ENCODE measurements around the gene PACRG. TPM values are rescaled to one million over a fixed set of nuclear protein-coding genes. Genes with fewer than 3 reads are reported as not detected.

The PACRG gene
- total and polyA plus RNA-seq, 9 donors, result 1.2 to 2.7 (median 1.9) TPM

DNA sequence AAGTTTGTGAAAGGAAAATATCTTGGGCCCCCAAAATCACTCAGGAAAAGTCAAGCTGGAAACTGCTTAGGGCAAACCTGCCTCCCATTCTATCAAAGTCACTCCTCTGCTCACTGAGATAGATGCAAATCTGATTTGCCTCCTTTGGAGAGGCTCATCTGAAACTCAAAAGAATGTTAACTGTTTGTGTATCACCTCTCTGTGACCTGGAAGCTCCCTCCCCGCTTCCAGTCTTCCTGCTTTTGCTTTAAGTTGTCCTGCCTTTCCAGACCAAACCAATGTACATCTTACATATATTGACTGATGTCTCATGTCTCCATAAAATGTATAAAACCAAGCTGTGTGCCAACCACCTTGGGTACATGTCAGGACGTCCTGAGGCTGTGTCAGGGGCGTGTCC, 355.4 kb downstream of the PACRG start:
- Histone ChIP-seq H3K27me3 (ENCODE audit: control insufficient read depth, insufficient read depth, low read length) (no peaks in the 10 kb centered on the region), H3K9me3 (replicated peaks; ENCODE audit: control insufficient read depth, low read depth, low read length) (no peaks in the 10 kb centered on the region), H3K36me3 (ENCODE audit: control insufficient read depth, insufficient read depth, low read length) (no peaks in the 10 kb centered on the region), H3K4me3 (ENCODE audit: low read length) (no peak overlapping the region), H3K4me1 (ENCODE audit: control insufficient read depth, insufficient read depth, low read length) (no peaks in the 10 kb centered on the region), H3K27ac (ENCODE audit: low read length) (no peak overlapping the region)
- WGBS (ENCODE audit: insufficient coverage), result 75% methylated on average over 2 of the region's 3 CpGs
- DNase-seq, result no peak

DNA sequence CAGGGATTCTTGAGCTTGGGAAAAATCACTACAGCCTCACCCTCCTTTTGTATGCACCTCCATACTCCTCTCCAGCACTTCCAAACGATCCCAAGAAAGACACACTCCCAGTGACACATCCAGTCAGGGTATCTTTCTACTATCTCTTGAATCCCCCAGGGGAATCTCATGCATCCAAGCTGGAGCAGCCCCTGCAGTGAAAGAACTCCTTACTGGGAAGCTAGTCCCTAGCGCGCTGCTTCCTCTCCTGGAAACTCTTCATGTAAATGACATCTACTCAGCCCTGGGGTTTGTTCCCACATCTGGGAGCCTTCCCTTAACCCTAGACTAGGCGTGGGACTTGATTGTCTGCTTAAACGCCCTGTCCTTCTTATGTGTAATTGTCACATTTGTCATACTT, 357.7 kb downstream of the PACRG start:
- no peak for DNase-seq
- whole genome bisulfite sequencing (ENCODE audit: insufficient coverage), result 68% methylated on average over 3 of the region's 5 CpGs

DNA sequence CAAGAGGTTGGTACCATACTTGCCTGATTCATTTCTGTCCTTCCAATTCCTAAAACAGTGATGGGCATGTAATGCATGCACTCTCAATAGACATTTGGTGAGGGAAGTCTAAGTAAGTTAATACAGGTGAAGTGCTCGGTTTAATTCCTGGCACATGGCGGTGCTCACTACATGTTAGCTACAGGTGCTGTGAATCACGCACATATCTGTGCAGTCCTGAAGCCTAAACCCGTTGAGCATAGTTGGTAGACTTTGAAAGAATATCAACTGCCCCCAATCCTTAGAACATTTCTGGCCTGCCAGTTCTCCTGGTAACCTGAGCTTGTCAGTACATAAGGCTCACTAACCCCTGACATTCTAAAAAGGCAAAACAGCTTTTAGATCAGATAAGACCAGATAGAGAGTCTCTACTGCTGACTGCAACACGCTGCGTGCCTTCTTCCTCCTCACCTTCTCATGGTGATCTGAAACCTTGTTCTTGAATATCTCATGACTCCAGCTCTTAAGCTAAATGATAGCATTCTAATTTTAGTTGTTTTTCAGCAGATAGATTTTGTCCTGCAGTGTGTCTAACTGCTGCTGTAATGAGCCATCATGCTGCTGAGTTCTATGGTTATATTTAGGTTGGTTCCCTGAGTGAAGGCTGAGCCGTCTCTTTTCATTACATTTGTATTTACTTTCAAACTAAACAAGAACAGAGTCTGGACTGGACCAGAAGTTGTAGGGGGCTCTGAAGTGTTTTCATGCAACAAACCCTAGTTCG, 358.3 kb downstream of the PACRG start:
- Histone ChIP-seq H3K36me3 (ENCODE audit: control insufficient read depth, insufficient read depth, low read length) (no peaks in the 10 kb centered on the region), H3K27ac (ENCODE audit: low read length) (no peak overlapping the region), H3K4me3 (ENCODE audit: low read length) (no peak overlapping the region), H3K4me1 (ENCODE audit: control insufficient read depth, insufficient read depth, low read length) (no peaks in the 10 kb centered on the region), H3K9me3 (replicated peaks; ENCODE audit: control insufficient read depth, low read depth, low read length) (no peaks in the 10 kb centered on the region), H3K27me3 (ENCODE audit: control insufficient read depth, insufficient read depth, low read length) (no peaks in the 10 kb centered on the region)
- DNase-seq, result no peak
- WGBS (ENCODE audit: insufficient coverage), result 85% methylated on average over 4 of the region's 8 CpGs

More for the DNA sequence above, 357.7 kb downstream of the PACRG start:
- Histone ChIP-seq H3K9me3 (replicated peaks; ENCODE audit: control insufficient read depth, low read depth, low read length) (no peaks in the 10 kb centered on the region), H3K27ac (ENCODE audit: low read length) (no peak overlapping the region), H3K4me1 (ENCODE audit: control insufficient read depth, insufficient read depth, low read length) (no peaks in the 10 kb centered on the region), H3K4me3 (ENCODE audit: low read length) (no peak overlapping the region), H3K36me3 (ENCODE audit: control insufficient read depth, insufficient read depth, low read length) (no peaks in the 10 kb centered on the region), H3K27me3 (ENCODE audit: control insufficient read depth, insufficient read depth, low read length) (no peaks in the 10 kb centered on the region)

DNA sequence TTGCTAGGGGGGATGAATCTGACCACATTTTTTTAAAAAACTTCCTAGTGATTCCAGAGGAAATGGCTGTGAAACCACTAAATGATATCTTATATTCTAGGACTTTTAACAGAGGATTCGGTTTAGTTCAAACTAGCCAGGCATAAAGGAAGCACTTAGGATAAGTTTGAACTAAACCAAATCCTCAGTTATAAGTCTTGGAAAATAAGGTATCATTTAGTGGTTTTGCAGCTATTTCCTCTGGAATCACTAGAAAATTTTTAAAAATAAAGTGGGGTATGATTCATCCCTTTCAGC, 358.8 kb downstream of the PACRG start:
- DNase-seq, result no peak
- no peak overlapping the region for H3K27ac ChIP-seq (ENCODE audit: low read length)
- H3K4me1 ChIP-seq (ENCODE audit: control insufficient read depth, insufficient read depth, low read length), result no peaks in the 10 kb centered on the region
- no peak overlapping the region for H3K4me3 ChIP-seq (ENCODE audit: low read length)
- H3K9me3 ChIP-seq (replicated peaks; ENCODE audit: control insufficient read depth, low read depth, low read length), result no peaks in the 10 kb centered on the region
- WGBS (ENCODE audit: insufficient coverage), result no CpG with 5 or more reads among the region's 1 CpG
- no peaks in the 10 kb centered on the region for H3K36me3 ChIP-seq (ENCODE audit: control insufficient read depth, insufficient read depth, low read length)
- no peaks in the 10 kb centered on the region for H3K27me3 ChIP-seq (ENCODE audit: control insufficient read depth, insufficient read depth, low read length)

DNA sequence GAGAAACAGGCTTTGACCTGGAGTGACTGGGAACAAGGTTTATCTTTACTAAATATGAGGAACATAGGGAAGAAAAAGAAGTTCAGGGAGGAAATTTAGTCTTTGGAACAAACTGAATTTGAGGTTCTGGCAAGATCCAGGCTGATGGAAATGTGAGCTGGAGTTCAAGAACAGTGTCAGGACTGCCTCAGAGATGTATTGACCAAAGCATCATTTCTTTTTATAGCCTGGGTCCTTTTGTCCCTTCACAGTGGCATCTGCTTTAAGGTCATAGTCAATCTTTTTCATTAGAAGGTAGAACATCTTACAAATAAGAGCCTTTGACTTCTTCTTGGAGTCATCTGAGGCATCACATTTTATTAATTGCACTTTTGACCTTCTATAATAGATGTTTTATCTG, 360.2 kb downstream of the PACRG start:
- H3K36me3 ChIP-seq (ENCODE audit: control insufficient read depth, insufficient read depth, low read length), result no peaks in the 10 kb centered on the region
- no peaks in the 10 kb centered on the region for H3K27me3 ChIP-seq (ENCODE audit: control insufficient read depth, insufficient read depth, low read length)
- no peaks in the 10 kb centered on the region for H3K9me3 ChIP-seq (replicated peaks; ENCODE audit: control insufficient read depth, low read depth, low read length)
- H3K27ac ChIP-seq (ENCODE audit: low read length), result no peak overlapping the region
- no peak for DNase-seq
- H3K4me1 ChIP-seq (ENCODE audit: control insufficient read depth, insufficient read depth, low read length), result no peaks in the 10 kb centered on the region
- H3K4me3 ChIP-seq (ENCODE audit: low read length), result no peak overlapping the region

DNA sequence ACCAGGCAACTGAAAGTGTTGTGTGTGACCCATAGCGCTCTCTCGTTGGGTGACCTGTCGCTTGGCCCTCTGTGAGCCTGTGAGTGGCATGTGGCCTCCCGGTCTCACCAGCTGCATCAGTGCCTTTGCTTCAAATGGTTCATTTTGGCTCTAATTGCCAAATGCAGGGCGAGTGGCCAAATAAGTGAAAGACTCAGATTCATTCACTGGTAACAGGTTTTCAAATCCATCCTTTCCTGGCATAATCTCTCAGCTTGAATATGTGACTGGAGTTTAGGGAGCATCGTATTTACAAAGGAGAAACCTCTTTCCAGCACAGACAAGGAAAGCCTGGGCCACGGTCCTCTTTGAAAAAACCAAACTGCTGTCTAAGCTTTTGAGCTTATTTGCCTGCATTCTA, 365.1 kb downstream of the PACRG start:
- peak; percentile 23 for DNase-seq
- H3K36me3 ChIP-seq (ENCODE audit: control insufficient read depth, insufficient read depth, low read length), result no peaks in the 10 kb centered on the region
- WGBS (ENCODE audit: insufficient coverage), result 65% methylated on average over 6 of the region's 7 CpGs
- H3K27ac ChIP-seq (ENCODE audit: low read length), result no peak overlapping the region
- H3K4me3 ChIP-seq (ENCODE audit: low read length), result no peak overlapping the region
- no peaks in the 10 kb centered on the region for H3K27me3 ChIP-seq (ENCODE audit: control insufficient read depth, insufficient read depth, low read length)
- no peaks in the 10 kb centered on the region for H3K9me3 ChIP-seq (replicated peaks; ENCODE audit: control insufficient read depth, low read depth, low read length)
- H3K4me1 ChIP-seq (ENCODE audit: control insufficient read depth, insufficient read depth, low read length), result no peaks in the 10 kb centered on the region

DNA sequence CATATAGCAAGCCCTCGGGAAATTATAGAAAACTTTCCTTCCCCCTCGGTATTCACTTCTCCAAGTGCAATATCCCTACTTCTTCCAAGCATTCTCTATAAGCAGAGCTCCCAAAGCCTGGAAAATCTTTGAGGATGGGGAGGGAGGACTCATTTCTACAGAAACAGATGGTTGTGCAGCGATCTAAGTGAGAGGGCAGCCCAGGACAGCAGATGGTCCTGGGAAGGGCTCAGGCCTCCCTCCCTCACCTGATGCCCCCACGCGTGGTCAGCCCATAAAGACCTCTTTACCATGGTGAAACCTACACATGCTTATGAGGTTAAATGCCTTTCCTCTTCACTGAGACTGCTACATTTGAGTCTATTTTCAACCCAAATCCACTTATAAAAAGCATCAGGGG, 367.1 kb downstream of the PACRG start:
- Histone ChIP-seq H3K9me3 (replicated peaks; ENCODE audit: control insufficient read depth, low read depth, low read length) (peaks cover 2% of the 10 kb centered on the region), H3K27ac (ENCODE audit: low read length) (no peak overlapping the region), H3K4me3 (ENCODE audit: low read length) (no peak overlapping the region), H3K4me1 (ENCODE audit: control insufficient read depth, insufficient read depth, low read length) (no peaks in the 10 kb centered on the region), H3K36me3 (ENCODE audit: control insufficient read depth, insufficient read depth, low read length) (no peaks in the 10 kb centered on the region), H3K27me3 (ENCODE audit: control insufficient read depth, insufficient read depth, low read length) (no peaks in the 10 kb centered on the region)
- no CpG with 5 or more reads among the region's 5 CpGs for WGBS (ENCODE audit: insufficient coverage)
- DNase-seq, result no peak

DNA sequence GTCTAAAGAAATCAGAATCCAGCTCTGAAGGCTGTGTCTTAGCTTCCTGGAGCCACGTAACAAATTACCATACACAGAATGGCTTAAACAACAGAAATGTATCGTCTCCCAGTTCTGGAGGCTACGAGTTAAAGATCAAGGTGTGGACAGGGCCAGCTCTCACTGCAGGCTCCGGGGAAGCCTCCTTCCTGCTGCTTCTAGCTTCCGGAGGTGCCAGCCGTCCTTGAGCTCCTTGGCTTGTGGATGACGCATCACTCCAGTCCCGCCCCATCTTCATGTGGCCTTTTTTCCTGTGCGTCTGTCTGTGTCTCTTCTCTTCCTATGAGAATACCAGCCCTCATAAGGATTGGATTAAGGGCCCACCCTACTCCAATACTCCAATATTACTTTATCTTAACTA, 367.6 kb downstream of the PACRG start:
- no peaks in the 10 kb centered on the region for H3K4me1 ChIP-seq (ENCODE audit: control insufficient read depth, insufficient read depth, low read length)
- H3K27me3 ChIP-seq (ENCODE audit: control insufficient read depth, insufficient read depth, low read length), result no peaks in the 10 kb centered on the region
- no peak overlapping the region for H3K4me3 ChIP-seq (ENCODE audit: low read length)
- DNase-seq, result no peak
- no peak overlapping the region for H3K27ac ChIP-seq (ENCODE audit: low read length)
- WGBS (ENCODE audit: insufficient coverage), result 80% methylated on average over 9 of the region's 9 CpGs
- H3K36me3 ChIP-seq (ENCODE audit: control insufficient read depth, insufficient read depth, low read length), result no peaks in the 10 kb centered on the region
- peaks cover 2% of the 10 kb centered on the region for H3K9me3 ChIP-seq (replicated peaks; ENCODE audit: control insufficient read depth, low read depth, low read length)

DNA sequence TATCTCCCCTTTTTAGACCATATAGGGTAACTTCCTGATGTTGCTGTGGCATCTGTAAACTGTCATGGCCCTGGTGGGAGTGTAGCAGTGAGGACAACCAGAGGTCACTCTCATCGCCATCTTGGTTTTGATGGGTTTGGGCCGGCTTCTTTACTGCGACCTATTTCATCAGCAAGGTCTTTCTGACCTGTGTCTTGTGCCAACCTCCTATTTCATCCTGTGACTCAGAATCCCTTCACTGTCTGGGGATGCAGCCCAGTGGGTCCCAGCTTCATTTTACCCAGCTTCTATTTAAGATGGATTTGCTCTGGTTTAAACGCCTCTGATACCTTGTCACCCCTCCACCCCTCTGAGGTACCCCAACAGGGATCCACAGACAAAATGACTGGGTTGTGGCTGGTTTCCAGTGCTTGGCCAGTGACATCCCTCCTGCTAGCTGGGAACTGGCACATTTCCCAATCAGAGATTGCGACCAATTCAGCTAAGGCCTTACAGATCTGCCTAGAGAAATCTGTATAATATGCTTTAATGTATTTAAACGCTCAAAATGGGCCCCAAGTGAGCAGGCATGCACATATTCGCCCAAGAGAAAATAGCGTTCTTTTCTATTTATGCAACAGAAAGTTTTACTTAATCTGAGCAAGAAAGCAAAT, 371.2 kb downstream of the PACRG start:
- DNase-seq, result peak; percentile 30
- H3K27ac ChIP-seq (ENCODE audit: low read length), result no peak overlapping the region
- H3K36me3 ChIP-seq (ENCODE audit: control insufficient read depth, insufficient read depth, low read length), result no peaks in the 10 kb centered on the region
- no peaks in the 10 kb centered on the region for H3K27me3 ChIP-seq (ENCODE audit: control insufficient read depth, insufficient read depth, low read length)
- H3K9me3 ChIP-seq (replicated peaks; ENCODE audit: control insufficient read depth, low read depth, low read length), result peaks cover 2% of the 10 kb centered on the region
- H3K4me3 ChIP-seq (ENCODE audit: low read length), result no peak overlapping the region
- H3K4me1 ChIP-seq (ENCODE audit: control insufficient read depth, insufficient read depth, low read length), result no peaks in the 10 kb centered on the region
- 88% methylated on average over 3 of the region's 8 CpGs for WGBS (ENCODE audit: insufficient coverage)

DNA sequence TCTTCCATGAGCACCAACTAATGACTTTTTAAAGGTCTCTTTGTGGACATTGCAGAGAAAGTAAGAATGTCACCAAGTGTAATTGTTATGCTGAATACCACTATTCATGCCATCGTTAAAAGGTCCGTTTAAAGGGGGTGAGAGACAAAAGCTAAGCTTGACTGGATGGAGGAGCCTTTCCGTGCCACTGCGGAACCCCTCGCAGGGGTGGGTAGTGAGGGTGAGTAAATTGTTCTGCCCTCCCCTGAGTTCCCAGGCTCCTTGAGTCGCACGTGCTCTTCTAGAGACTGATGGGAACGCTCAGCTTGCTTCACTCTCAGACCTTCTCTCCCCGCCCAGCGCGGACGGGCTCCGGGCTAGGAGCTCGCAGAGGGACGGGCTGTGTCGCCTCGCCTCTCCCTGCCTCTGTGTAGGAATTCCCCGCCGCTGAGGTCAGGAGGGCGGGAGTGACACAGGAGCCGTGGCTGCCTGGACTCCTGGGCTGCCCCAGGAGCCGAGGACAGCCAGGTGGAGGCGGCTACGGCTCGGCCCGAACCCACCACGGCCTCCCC, 371.9 kb downstream of the PACRG start:
- Histone ChIP-seq H3K4me3 (ENCODE audit: low read length) (no peak overlapping the region), H3K27me3 (ENCODE audit: control insufficient read depth, insufficient read depth, low read length) (no peaks in the 10 kb centered on the region), H3K27ac (ENCODE audit: low read length) (no peak overlapping the region), H3K36me3 (ENCODE audit: control insufficient read depth, insufficient read depth, low read length) (no peaks in the 10 kb centered on the region), H3K4me1 (ENCODE audit: control insufficient read depth, insufficient read depth, low read length) (no peaks in the 10 kb centered on the region), H3K9me3 (replicated peaks; ENCODE audit: control insufficient read depth, low read depth, low read length) (peaks cover 2% of the 10 kb centered on the region)
- no peak for DNase-seq
- WGBS (ENCODE audit: insufficient coverage), result 96% methylated on average over 23 of the region's 27 CpGs

Data from muscle of leg (tissue), 11 donors.